Astrocyte (in vitro differentiated cells and primary cell): ENCODE measurements around the gene ATP6V1E1.

Source experiments
- CTCF ChIP-seq: IDR thresholded peaks from 2 replicates; pipeline ENCODE4 v1.5.1; 2011; ENCODE audit warnings: low read depth, mild to moderate bottlenecking, inconsistent platforms, low read length, moderate library complexity; ENCODE audit not compliant: insufficient read depth
- EZH2 ChIP-seq: IDR thresholded peaks from 2 replicates; pipeline ENCODE4 v1.6.1; 2012; ENCODE audit warnings: mild to moderate bottlenecking, low read length, inconsistent platforms; ENCODE audit not compliant: insufficient read depth

- TF ChIP-seq CTCF: no peak
- TF ChIP-seq EZH2: no peak
Measured at GRCh38 chr22:17581056-17581455, 47.5 kb downstream of the ATP6V1E1 start.
